Measurements from ENCODE around the gene ACSS1.

- TF ChIP-seq POLR2A (IDR thresholded peaks at IDR 0.05; ENCODE audit: control extremely low read depth in 1 of 2, low read depth in 2 of 2, low read length in 2 of 2) (no peak), SIN3A (conservative IDR thresholded peaks at IDR 0.05 in 1 of 2, IDR thresholded peaks at IDR 0.05 in 1 of 2; ENCODE audit: low read depth in 1 of 2, low read length in 2 of 2) (no peak), CTCF (IDR thresholded peaks at IDR 0.05; ENCODE audit: control extremely low read depth in 1 of 3, insufficient read depth in 1 of 3, low read depth in 1 of 3, low read length in 3 of 3) (no peak), POLR2AphosphoS5 (IDR thresholded peaks at IDR 0.05; ENCODE audit: low read depth, low read length) (no peak), SIRT6 (IDR thresholded peaks at IDR 0.05; ENCODE audit: low read length) (no peak), TAF7 (optimal IDR thresholded peaks at IDR 0.05; ENCODE audit: borderline replicate concordance, low read depth, low read length) (no peak), KDM5A (IDR thresholded peaks at IDR 0.05; ENCODE audit: low read length) (no peak), EZH2 (IDR thresholded peaks at IDR 0.05; ENCODE audit: low read depth, low read length, severe bottlenecking) (no peak), ZNF274 (IDR thresholded peaks at IDR 0.05; ENCODE audit: borderline replicate concordance, extremely low read depth, low read length) (no peak), RAD21 (IDR thresholded peaks at IDR 0.05 in 1 of 2, conservative IDR thresholded peaks at IDR 0.05 in 1 of 2; ENCODE audit: low read depth in 2 of 2, low read length in 2 of 2) (no peak)
Observed at GRCh38 chr20:25038103-25038410, 19.9 kb downstream of the ACSS1 start.
